BLaER1 treated with 17β-estradiol and CSF1 and Interleukin-3, amounts not matched to agents 10 nM and 100 nM (cell line): Measurements from ENCODE around the gene GRM2.

Experiments
- H3K27ac ChIP-seq, 11 experiments: shearing (Covaris generic); formaldehyde crosslinking; 2 replicates each; pipeline ENCODE4 v1.8.1; 2022
- H3K27me3 ChIP-seq, 11 experiments: shearing (Covaris generic); formaldehyde crosslinking; 2 replicates each; pipeline ENCODE4 v1.8.1; 2022
- H3K36me3 ChIP-seq, 11 experiments: shearing (Covaris generic); formaldehyde crosslinking; 2 replicates each; pipeline ENCODE4 v1.8.1; 2022
- H3K4me1 ChIP-seq, 10 experiments: shearing (Covaris generic); formaldehyde crosslinking; 2 replicates each; pipeline ENCODE4 v1.8.1; 2022
- H3K4me2 ChIP-seq, 11 experiments: shearing (Covaris generic); formaldehyde crosslinking; 2 replicates each; pipeline ENCODE4 v1.8.1; 2022
- H3K4me3 ChIP-seq, 10 experiments: shearing (Covaris generic); formaldehyde crosslinking; 2 replicates each; pipeline ENCODE4 v1.8.1; 2022
- H3K9ac ChIP-seq, 11 experiments: shearing (Covaris generic); formaldehyde crosslinking; 2 replicates each; pipeline ENCODE4 v1.8.1; 2022
- H3K9me3 ChIP-seq, 11 experiments: shearing (Covaris generic); formaldehyde crosslinking; replicated peaks in 1 of 11; 2 replicates each; pipeline ENCODE4 v1.8.1; 2022
- H4K20me1 ChIP-seq, 11 experiments: shearing (Covaris generic); formaldehyde crosslinking; 2 replicates each; pipeline ENCODE4 v1.8.1; 2022
- Cebpa-rat ChIP-seq, 11 experiments: shearing (Covaris generic); IDR thresholded peaks; 2 replicates each; pipeline ENCODE4 v1.8.1; 2022

The GRM2 gene

GRCh38 chr3:51717947-51718346, 11.1 kb downstream of the GRM2 start:
- H3K9me3 ChIP-seq, result no peaks in the 10 kb centered on the region
- H3K27me3 ChIP-seq, result no peaks in the 10 kb centered on the region
- no peaks in the 10 kb centered on the region for H4K20me1 ChIP-seq
- H3K27ac ChIP-seq, result no peak overlapping the region
- no peak for TF ChIP-seq Cebpa-rat (IDR thresholded peaks at IDR 0.05)
- no peak overlapping the region for H3K9ac ChIP-seq
- no peak overlapping the region for H3K4me2 ChIP-seq
- H3K4me3 ChIP-seq, result no peak overlapping the region
- peaks cover 28 to 38% (median 35%) of the 10 kb centered on the region in 10 experiments for H3K4me1 ChIP-seq
- H3K36me3 ChIP-seq, result no peaks in the 10 kb centered on the region

- Histone ChIP-seq H3K36me3 (no peaks in the 10 kb centered on the region), H3K27me3 (no peaks in the 10 kb centered on the region), H3K9me3 (no peaks in the 10 kb centered on the region), H3K4me1 (peaks cover 31 to 45% (median 36%) of the 10 kb centered on the region in 10 experiments), H4K20me1 (no peaks in the 10 kb centered on the region), H3K4me2 (peak overlapping the region in 7 of 11 experiments; percentile 9 to 39 (median 20); a peak in 7 of 22 replicates), H3K9ac (0 out of 22 replicates have a peak overlapping the region, but pooled peaks of 1 of the 11 experiments have one; percentile 18), H3K4me3 (no peak overlapping the region), H3K27ac (no peak overlapping the region)
- no peak for TF ChIP-seq Cebpa-rat (IDR thresholded peaks at IDR 0.05)
Measured at GRCh38 chr3:51718547-51719409, 11.9 kb downstream of the GRM2 start.

- no peaks in the 10 kb centered on the region for H3K36me3 ChIP-seq
- peak overlapping the region in 2 of 11 experiments; percentile 7 to 10; a peak in 1 of 22 replicates for H3K27ac ChIP-seq
- peaks cover 31 to 52% (median 38%) of the 10 kb centered on the region in 10 experiments for H3K4me1 ChIP-seq
- peak overlapping the region in 9 of 11 experiments; percentile 9 to 54 (median 20); a peak in 11 of 22 replicates for H3K4me2 ChIP-seq
- no peaks in the 10 kb centered on the region for H3K9me3 ChIP-seq
- no peak for TF ChIP-seq Cebpa-rat (IDR thresholded peaks at IDR 0.05)
- H3K9ac ChIP-seq, result no peak overlapping the region
- no peaks in the 10 kb centered on the region for H3K27me3 ChIP-seq
- no peaks in the 10 kb centered on the region for H4K20me1 ChIP-seq
- H3K4me3 ChIP-seq, result no peak overlapping the region
Measured at GRCh38 chr3:51719410-51720025, 12.7 kb downstream of the GRM2 start.

- no peaks in the 10 kb centered on the region for H3K36me3 ChIP-seq
- H3K4me1 ChIP-seq, result peaks cover 31 to 55% (median 38%) of the 10 kb centered on the region in 10 experiments
- TF ChIP-seq Cebpa-rat (IDR thresholded peaks at IDR 0.05), result no peak
- H3K9ac ChIP-seq, result no peak overlapping the region
- no peaks in the 10 kb centered on the region for H3K27me3 ChIP-seq
- H3K4me2 ChIP-seq, result peak overlapping the region in 10 of 11 experiments; percentile 28 to 59 (median 54); a peak in 18 of 22 replicates
- no peaks in the 10 kb centered on the region for H3K9me3 ChIP-seq
- H3K4me3 ChIP-seq, result no peak overlapping the region
- H3K27ac ChIP-seq, result peak overlapping the region in 6 of 11 experiments; percentile 4 to 64 (median 17); a peak in 7 of 22 replicates
- no peaks in the 10 kb centered on the region for H4K20me1 ChIP-seq
Measured at GRCh38 chr3:51720292-51721061, 13.6 kb downstream of the GRM2 start.

- Histone ChIP-seq H3K4me1 (peaks cover 30 to 55% (median 37%) of the 10 kb centered on the region in 10 experiments), H3K27me3 (no peaks in the 10 kb centered on the region), H3K4me3 (no peak overlapping the region), H3K9me3 (no peaks in the 10 kb centered on the region), H3K4me2 (peak overlapping the region; percentile 28 to 59 (median 54)), H3K27ac (peak overlapping the region in 7 of 11 experiments; percentile 4 to 64 (median 27); a peak in 9 of 22 replicates), H4K20me1 (no peaks in the 10 kb centered on the region), H3K9ac (no peak overlapping the region), H3K36me3 (no peaks in the 10 kb centered on the region)
- no peak for TF ChIP-seq Cebpa-rat (IDR thresholded peaks at IDR 0.05)
Measured at GRCh38 chr3:51721062-51721745, 14.3 kb downstream of the GRM2 start.

GRCh38 chr3:51722362-51722761, 15.5 kb downstream of the GRM2 start:
- Histone ChIP-seq H3K4me2 (no peak overlapping the region), H3K9me3 (no peaks in the 10 kb centered on the region), H3K27ac (no peak overlapping the region), H3K4me3 (no peak overlapping the region), H3K36me3 (no peaks in the 10 kb centered on the region), H4K20me1 (no peaks in the 10 kb centered on the region), H3K27me3 (no peaks in the 10 kb centered on the region), H3K9ac (no peak overlapping the region), H3K4me1 (peaks cover 30 to 55% (median 37%) of the 10 kb centered on the region in 10 experiments)
- no peak for TF ChIP-seq Cebpa-rat (IDR thresholded peaks at IDR 0.05)

- Histone ChIP-seq H3K4me2 (no peak overlapping the region; a peak in 2 of 22 replicates), H3K9me3 (no peaks in the 10 kb centered on the region), H3K9ac (no peak overlapping the region), H4K20me1 (no peaks in the 10 kb centered on the region), H3K4me3 (no peak overlapping the region), H3K36me3 (no peaks in the 10 kb centered on the region), H3K4me1 (peaks cover 0 to 32% (median 5%) of the 10 kb centered on the region in 10 experiments; a peak in 11 of 20 replicates), H3K27me3 (no peaks in the 10 kb centered on the region), H3K27ac (no peak overlapping the region)
- TF ChIP-seq Cebpa-rat (IDR thresholded peaks at IDR 0.05), result no peak
Measured at GRCh38 chr3:51727500-51727899, 20.6 kb downstream of the GRM2 start.

- Histone ChIP-seq H3K9me3 (no peaks in the 10 kb centered on the region), H3K4me1 (peaks cover 0 to 23% (median 5%) of the 10 kb centered on the region in 10 experiments; a peak in 13 of 20 replicates), H3K4me3 (no peak overlapping the region), H3K27me3 (no peaks in the 10 kb centered on the region), H4K20me1 (no peaks in the 10 kb centered on the region), H3K4me2 (no peak overlapping the region), H3K27ac (no peak overlapping the region), H3K36me3 (no peaks in the 10 kb centered on the region), H3K9ac (no peak overlapping the region)
- TF ChIP-seq Cebpa-rat (IDR thresholded peaks at IDR 0.05), result no peak
Measured at GRCh38 chr3:51729042-51729633, 22.3 kb downstream of the GRM2 start.
